Naive thymus-derived CD4-positive, alpha-beta T cell (primary cell): ENCODE data around the gene MSMP. TPM values are rescaled to one million over a fixed set of nuclear protein-coding genes. Genes with fewer than 3 reads are reported as not detected.

Experiments
- ATAC-seq: fragments of 150-1000 bp; cut with Tn5 transposase; 2 replicates; pipeline ENCODE4 v1.10.0; 2021; ENCODE audit warnings: mild to moderate bottlenecking, moderate library complexity
- CTCF ChIA-PET: fragments of 350-600 bp; sonication (Branson Sonifier 250); formaldehyde crosslinking; loops from one replicate; lab custom pipeline; 2021; ENCODE audit warnings: antibody characterized with exemption; lab: Charles Lee
- POLR2A ChIA-PET: fragments of 350-600 bp; sonication (Branson Sonifier 250); formaldehyde crosslinking; loops from one replicate; lab custom pipeline; 2021; ENCODE audit warnings: antibody characterized with exemption, inconsistent platforms; lab: Charles Lee
- DNase-seq, 9 donors: peaks; one replicate each; pipeline versions ENCODE4 v3.0.0 to v3.0.0-alpha.2; 2020 to 2022; ENCODE audit warnings: mixed read lengths in 1 of 9
- H3K27ac ChIP-seq: one replicate; pipeline ENCODE4 v1.7.0; 2013; ENCODE audit warnings: mild to moderate bottlenecking, low read depth, low read length, moderate library complexity
- H3K27me3 ChIP-seq, 2 donors: one replicate each; pipeline ENCODE4 v1.7.0; 2013; ENCODE audit warnings: low read length in 2 of 2, mild to moderate bottlenecking in 2 of 2, moderate library complexity in 2 of 2; ENCODE audit not compliant: control insufficient read depth in 2 of 2, insufficient read depth in 2 of 2
- H3K36me3 ChIP-seq, 3 experiments: 1 replicate in 2 of 3; 2 replicates in 1 of 3; pipeline ENCODE4 v1.7.0; 2013; ENCODE audit warnings: low read length in 3 of 3, mild to moderate bottlenecking in 3 of 3, moderate library complexity in 1 of 3; ENCODE audit not compliant: insufficient read depth in 3 of 3, control insufficient read depth in 2 of 3
- H3K4me1 ChIP-seq, 2 donors: one replicate each; pipeline ENCODE4 v1.7.0; 2013; ENCODE audit warnings: low read length in 2 of 2, mild to moderate bottlenecking in 2 of 2, moderate library complexity in 1 of 2; ENCODE audit not compliant: control insufficient read depth in 2 of 2, insufficient read depth in 2 of 2
- H3K4me3 ChIP-seq: 2 replicates; pipeline ENCODE4 v1.7.0; 2013; ENCODE audit warnings: mild to moderate bottlenecking, low read length
- H3K9me3 ChIP-seq, 3 experiments: 1 replicate in 2 of 3; 2 replicates in 1 of 3; pipeline ENCODE4 v1.7.0; 2013; ENCODE audit warnings: low read length in 3 of 3; ENCODE audit not compliant: control insufficient read depth in 2 of 3
- H3K27ac Mint-ChIP-seq, 9 donors: one replicate each; pipeline ENCODE4 v1.8.0; 2020 to 2022; ENCODE audit warnings: mixed read lengths in 9 of 9, mild to moderate bottlenecking in 8 of 9, moderate library complexity in 5 of 9, inconsistent platforms in 2 of 9
- H3K27me3 Mint-ChIP-seq, 5 donors: one replicate each; pipeline ENCODE4 v1.8.0; 2021 to 2022; ENCODE audit warnings: mixed read lengths in 5 of 5, mild to moderate bottlenecking in 1 of 5
- H3K36me3 Mint-ChIP-seq, 5 donors: one replicate each; pipeline ENCODE4 v1.8.0; 2020 to 2022; ENCODE audit warnings: mixed read lengths in 5 of 5, mild to moderate bottlenecking in 3 of 5, inconsistent platforms in 1 of 5
- H3K4me1 Mint-ChIP-seq, 7 donors: one replicate each; pipeline ENCODE4 v1.8.0; 2020 to 2022; ENCODE audit warnings: mixed read lengths in 7 of 7, mild to moderate bottlenecking in 3 of 7, inconsistent platforms in 1 of 7
- H3K4me3 Mint-ChIP-seq, 10 donors: one replicate each; pipeline ENCODE4 v1.8.0; 2020 to 2022; ENCODE audit warnings: mild to moderate bottlenecking in 10 of 10, mixed read lengths in 10 of 10, moderate library complexity in 6 of 10, inconsistent platforms in 2 of 10
- H3K9me3 Mint-ChIP-seq, 11 donors: one replicate each; pipeline ENCODE4 v1.8.0; 2020 to 2022; ENCODE audit warnings: mixed read lengths in 11 of 11, mild to moderate bottlenecking in 4 of 11, inconsistent platforms in 1 of 11, moderate library complexity in 1 of 11
- intact Hi-C, 2 donors: fragments of 100-400 bp; cut with micrococcal nuclease; formaldehyde crosslinking; loops; one replicate each; pipeline ENCODE4 v1.15.1; 2023
- microRNA-seq: library from miRNA; unstranded; fragments of <30 nt; microRNA quantifications from one replicate; pipeline ENCODE4 v1.2.0, GENCODE V29; 2022; ENCODE audit warnings: borderline microRNAs expressed
- polyA plus RNA-seq, 2 donors: library from polyadenylated mRNA; unstranded; fragments of 300-500 nt; fragmentation: Illumina TruSeq; gene quantifications; one replicate each; pipeline ENCODE4 v1.2.3, GENCODE V29; 2021
- total RNA-seq, 6 experiments: library from RNA in 5 of 6; stranded (reverse) in 5 of 6; gene quantifications; 1 replicate in 5 of 6; 2 replicates in 1 of 6; pipeline ENCODE4 v1.2.3 and lab custom pipeline; 2021 to 2026

The MSMP gene
- total and polyA plus RNA-seq, 7 experiments from 2014 or later = 0.48 to 0.84 (median 0.61) TPM; not detected in 4

DNA sequence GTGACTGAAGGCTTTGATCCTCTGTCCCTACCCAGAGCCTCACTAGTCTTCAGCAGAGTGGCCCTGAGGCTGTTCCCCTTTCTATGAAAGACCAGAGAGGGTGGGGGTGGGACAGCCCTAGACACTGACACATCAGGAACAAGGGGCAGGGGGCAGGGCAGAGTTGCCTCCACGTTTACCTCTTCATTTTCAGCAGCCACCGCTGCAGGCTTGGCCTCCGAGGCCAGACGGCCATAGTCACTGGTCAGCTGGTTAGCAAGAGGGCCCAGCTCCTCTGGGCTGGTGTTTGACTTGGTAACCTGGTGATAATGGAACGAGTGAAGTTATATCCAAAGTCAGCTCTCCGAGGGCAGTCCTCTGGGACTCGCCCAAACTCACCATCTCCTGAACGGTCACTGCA lies 48.7 kb downstream of the MSMP start:
- H3K4me1 ChIP-seq = no peaks in the 10 kb centered on the region
- Mint-ChIP-seq H3K27ac (no peak overlapping the region), H3K36me3 (peaks cover 27 to 56% (median 36%) of the 10 kb centered on the region in 5 donors), H3K27me3 (no peaks in the 10 kb centered on the region), H3K4me1 (peaks cover 0 to 8% (median 0%) of the 10 kb centered on the region in 7 donors), H3K4me3 (no peak overlapping the region), H3K9me3 (peaks cover 0 to 2% (median 0%) of the 10 kb centered on the region in 11 donors)
- CTCF ChIA-PET = interaction anchor here (1.0 to 2.2 kb wide), 3 partner anchors 8 to 48 kb away, joined by 3 to 11 read pairs (median 4); partner anchors contain the start of genes CCDC107 and RMRP
- no peak overlapping the region for H3K4me3 ChIP-seq
- no peak overlapping the region for H3K27ac ChIP-seq
- H3K27me3 ChIP-seq = no peaks in the 10 kb centered on the region
- POLR2A ChIA-PET = interaction anchor here (1.0 to 3.1 kb wide), 2 partner anchors 9 to 66 kb away, joined by 3 to 9 read pairs; no protein-coding TSS in a partner anchor
- H3K36me3 ChIP-seq = peaks cover 61 to 95% (median 70%) of the 10 kb centered on the region in 3 experiments
- DNase-seq (no peak), ATAC-seq (no peak)
- intact Hi-C loops = no loop called here
- no peaks in the 10 kb centered on the region for H3K9me3 ChIP-seq

DNA sequence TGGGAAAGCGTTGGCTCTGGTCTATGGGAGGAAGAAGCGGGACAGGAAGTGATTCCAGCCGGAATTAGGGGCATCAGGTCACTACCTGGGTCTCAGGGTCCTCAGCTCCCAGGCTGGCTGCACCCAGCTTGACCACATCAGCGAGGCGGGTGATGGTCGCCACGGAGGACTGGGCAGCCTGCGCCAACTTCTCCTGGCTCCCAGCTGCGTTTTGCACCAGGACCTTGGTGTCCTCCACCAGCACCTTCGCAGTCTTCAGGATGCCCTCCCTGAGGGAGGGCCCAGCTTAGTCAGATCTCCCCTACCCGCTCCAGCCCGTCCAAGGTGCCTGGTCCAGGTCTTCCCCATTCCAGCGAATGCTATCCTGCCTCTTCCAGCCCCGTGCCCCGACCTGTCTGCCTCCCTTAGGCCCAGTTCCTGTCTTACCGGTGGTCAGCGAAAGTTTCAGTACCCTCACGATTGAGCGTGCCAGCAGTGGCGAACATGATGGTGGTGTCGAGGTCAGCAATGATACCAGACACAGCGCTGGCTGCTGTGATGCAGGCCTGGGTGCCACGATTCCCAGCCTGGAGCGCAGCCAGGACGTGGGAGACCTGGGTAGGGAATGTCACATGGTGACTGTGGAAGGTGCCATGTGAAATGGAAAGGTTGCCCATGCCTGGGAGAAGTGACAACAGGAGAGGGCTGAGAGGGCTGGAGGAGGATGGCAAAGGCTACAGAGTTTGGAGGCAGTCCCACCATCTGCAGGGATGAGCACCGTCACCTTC lies 50.0 kb downstream of the MSMP start:
- DNase-seq (no peak), ATAC-seq (no peak)
- Histone ChIP-seq H3K9me3 (no peaks in the 10 kb centered on the region), H3K27ac (no peak overlapping the region), H3K27me3 (no peaks in the 10 kb centered on the region), H3K4me3 (no peak overlapping the region), H3K36me3 (peaks cover 68 to 100% (median 75%) of the 10 kb centered on the region in 3 experiments), H3K4me1 (no peaks in the 10 kb centered on the region)
- Mint-ChIP-seq H3K4me3 (no peak overlapping the region), H3K4me1 (peaks cover 0 to 7% (median 0%) of the 10 kb centered on the region in 7 donors), H3K36me3 (peaks cover 24 to 53% (median 35%) of the 10 kb centered on the region in 5 donors), H3K27ac (no peak overlapping the region), H3K27me3 (no peaks in the 10 kb centered on the region), H3K9me3 (peaks cover 0 to 2% (median 0%) of the 10 kb centered on the region in 11 donors)
- ChIA-PET POLR2A (interaction anchor here (0.9 to 3.1 kb wide), 2 partner anchors 8 to 54 kb away, joined by 4 to 9 read pairs; no protein-coding TSS in a partner anchor), CTCF (interaction anchor here (1.0 kb wide), 1 partner anchor 10 kb away, joined by 4 read pairs; no protein-coding TSS in a partner anchor)
- intact Hi-C loops = no loop called here

Small RNAs within 50 kb of the gene (microRNA-seq; reads per million reads assigned to microRNA genes)
- not detected for gene MIR6852
- not detected for gene MIR6853

Other genes with a start within 250 kb of the MSMP start
- gene TESK1, start 149.0 kb downstream of the MSMP start, total RNA-seq = 10 to 100 TPM; 25.4 to 45.5 (median 39.2) TPM
- 1 to 10 TPM; 3.5 to 7.1 TPM for gene TESK1, start 149.0 kb downstream of the MSMP start, polyA plus RNA-seq
- 10 to 100 TPM in 1 of 5 experiments, 1 to 10 TPM in 4; 2.7 to 12.1 (median 6.8) TPM for gene CD72, start 135.9 kb downstream of the MSMP start, total RNA-seq
- under 1 TPM; 0.40 to 0.87 TPM for gene CD72, start 135.9 kb downstream of the MSMP start, polyA plus RNA-seq
- gene SIT1, start 103.3 kb downstream of the MSMP start, total RNA-seq = 100 to 1,000 TPM in 1 of 5 experiments, 10 to 100 TPM in 4; 16.9 to 225 (median 45.6) TPM
- 100 to 1,000 TPM in 1 of 2 donors, 10 to 100 TPM in 1; 97.4 to 162 TPM for gene SIT1, start 103.3 kb downstream of the MSMP start, polyA plus RNA-seq
- gene RMRP, start 96.3 kb downstream of the MSMP start, total RNA-seq = over 10,000 TPM in 1 of 5 experiments, 1,000 to 10,000 TPM in 4; 5,750 to 11,273 (median 9,225) TPM
- 10 to 100 TPM in 1 of 2 donors, not detected in 1; 49.2 TPM for gene RMRP, start 96.3 kb downstream of the MSMP start, polyA plus RNA-seq
- 10 to 100 TPM; 12.0 to 37.4 (median 16.4) TPM for gene CCDC107, start 96.0 kb downstream of the MSMP start, total RNA-seq
- gene CCDC107, start 96.0 kb downstream of the MSMP start, polyA plus RNA-seq = 10 to 100 TPM; 49.1 to 65.7 TPM
- gene ARHGEF39, start 89.1 kb downstream of the MSMP start, total RNA-seq = 10 to 100 TPM in 1 of 5 experiments, 1 to 10 TPM in 1, under 1 TPM in 1, not detected in 2; 0.11 to 10.4 (median 1.0) TPM
- gene ARHGEF39, start 89.1 kb downstream of the MSMP start, polyA plus RNA-seq = under 1 TPM; 0.12 to 0.44 TPM
- gene CA9, start 80.3 kb downstream of the MSMP start, total RNA-seq = under 1 TPM in 1 of 5 experiments, not detected in 4; 0.36 TPM
- gene CA9, start 80.3 kb downstream of the MSMP start, polyA plus RNA-seq = not detected
- gene TPM2, start 64.4 kb downstream of the MSMP start, total RNA-seq = 100 to 1,000 TPM in 2 of 5 experiments, 10 to 100 TPM in 3; 15.0 to 136 (median 47.6) TPM
- under 1 TPM in 1 of 2 donors, not detected in 1; 0.87 TPM for gene TPM2, start 64.4 kb downstream of the MSMP start, polyA plus RNA-seq
- 100 to 1,000 TPM; 191 to 369 (median 241) TPM for gene TLN1, start 22.1 kb downstream of the MSMP start, total RNA-seq
- 100 to 1,000 TPM in 1 of 2 donors, 10 to 100 TPM in 1; 33.8 to 112 TPM for gene TLN1, start 22.1 kb downstream of the MSMP start, polyA plus RNA-seq
- gene CREB3, start 21.6 kb downstream of the MSMP start, total RNA-seq = 10 to 100 TPM; 13.4 to 22.1 (median 20.9) TPM
- 10 to 100 TPM; 33.2 to 40.2 TPM for gene CREB3, start 21.6 kb downstream of the MSMP start, polyA plus RNA-seq
- gene GBA2, start 5.0 kb downstream of the MSMP start, total RNA-seq = 10 to 100 TPM; 22.7 to 55.4 (median 49.9) TPM
- gene GBA2, start 5.0 kb downstream of the MSMP start, polyA plus RNA-seq = 10 to 100 TPM; 18.0 to 24.3 TPM
- 10 to 100 TPM; 21.2 to 28.8 (median 23.3) TPM for gene RGP1, start 5.0 kb downstream of the MSMP start, total RNA-seq
- gene RGP1, start 5.0 kb downstream of the MSMP start, polyA plus RNA-seq = 1 to 10 TPM; 8.8 to 9.1 TPM
- 10 to 100 TPM in 3 of 5 experiments, 1 to 10 TPM in 2; 3.1 to 22.2 (median 11.2) TPM for gene NPR2, start 37.3 kb upstream of the MSMP start, total RNA-seq
- 1 to 10 TPM; 1.0 to 1.2 TPM for gene NPR2, start 37.3 kb upstream of the MSMP start, polyA plus RNA-seq
- gene SPAG8, start 58.0 kb upstream of the MSMP start, total RNA-seq = 1 to 10 TPM; 2.1 to 9.1 (median 3.2) TPM
- 1 to 10 TPM; 1.2 to 1.9 TPM for gene SPAG8, start 58.0 kb upstream of the MSMP start, polyA plus RNA-seq
- 10 to 100 TPM; 14.3 to 50.7 (median 22.2) TPM for gene HINT2, start 60.8 kb upstream of the MSMP start, total RNA-seq
- gene HINT2, start 60.8 kb upstream of the MSMP start, polyA plus RNA-seq = 10 to 100 TPM; 63.5 to 74.5 TPM
- under 1 TPM in 1 of 5 experiments, not detected in 4; 0.32 TPM for gene FAM221B, start 74.5 kb upstream of the MSMP start, total RNA-seq
- not detected for gene FAM221B, start 74.5 kb upstream of the MSMP start, polyA plus RNA-seq
- gene TMEM8B, start 75.0 kb upstream of the MSMP start, total RNA-seq = 10 to 100 TPM in 4 of 5 experiments, 1 to 10 TPM in 1; 3.9 to 11.6 (median 10.6) TPM
- 1 to 10 TPM; 3.0 to 3.5 TPM for gene TMEM8B, start 75.0 kb upstream of the MSMP start, polyA plus RNA-seq
- gene OR13J1, start 116.1 kb upstream of the MSMP start, total RNA-seq = not detected
- gene OR13J1, start 116.1 kb upstream of the MSMP start, polyA plus RNA-seq = not detected
- gene HRCT1, start 151.9 kb upstream of the MSMP start, total RNA-seq = not detected
- not detected for gene HRCT1, start 151.9 kb upstream of the MSMP start, polyA plus RNA-seq
- not detected for gene SPAAR, start 155.2 kb upstream of the MSMP start, total RNA-seq
- not detected for gene SPAAR, start 155.2 kb upstream of the MSMP start, polyA plus RNA-seq
- not detected for gene OR2S2, start 203.9 kb upstream of the MSMP start, total RNA-seq
- not detected for gene OR2S2, start 203.9 kb upstream of the MSMP start, polyA plus RNA-seq